ENCODE results near the gene CES1. TPM values are rescaled to one million over a fixed set of nuclear protein-coding genes. Genes with fewer than 3 reads are reported as not detected.

The CES1 gene
- polyA plus RNA-seq, 1 experiment = 1.4 TPM

- POLR2A ChIA-PET = no interaction called here
These were observed 24.1 kb upstream of the CES1 start for GRCh38 chr16:55856950-55857349.

GRCh38 chr16:55853114-55853513, 20.2 kb upstream of the CES1 start:
- no peaks in the 10 kb centered on the region for H3K9me3 ChIP-seq (ENCODE audit: control insufficient read depth, insufficient read depth, low read length)
- H3K27ac ChIP-seq (ENCODE audit: low read depth, low read length) = no peak overlapping the region
- CTCF ChIA-PET = no interaction called here
- H3K4me3 ChIP-seq (ENCODE audit: low read depth, low read length) = no peak overlapping the region
- no peak for DNase-seq (ENCODE audit: low read depth, low spot score)
- peaks cover 2% of the 10 kb centered on the region for H3K27me3 ChIP-seq (ENCODE audit: control insufficient read depth, insufficient read depth, low read length)
- POLR2A ChIA-PET = no interaction called here
- TF ChIP-seq, protein P1, sequence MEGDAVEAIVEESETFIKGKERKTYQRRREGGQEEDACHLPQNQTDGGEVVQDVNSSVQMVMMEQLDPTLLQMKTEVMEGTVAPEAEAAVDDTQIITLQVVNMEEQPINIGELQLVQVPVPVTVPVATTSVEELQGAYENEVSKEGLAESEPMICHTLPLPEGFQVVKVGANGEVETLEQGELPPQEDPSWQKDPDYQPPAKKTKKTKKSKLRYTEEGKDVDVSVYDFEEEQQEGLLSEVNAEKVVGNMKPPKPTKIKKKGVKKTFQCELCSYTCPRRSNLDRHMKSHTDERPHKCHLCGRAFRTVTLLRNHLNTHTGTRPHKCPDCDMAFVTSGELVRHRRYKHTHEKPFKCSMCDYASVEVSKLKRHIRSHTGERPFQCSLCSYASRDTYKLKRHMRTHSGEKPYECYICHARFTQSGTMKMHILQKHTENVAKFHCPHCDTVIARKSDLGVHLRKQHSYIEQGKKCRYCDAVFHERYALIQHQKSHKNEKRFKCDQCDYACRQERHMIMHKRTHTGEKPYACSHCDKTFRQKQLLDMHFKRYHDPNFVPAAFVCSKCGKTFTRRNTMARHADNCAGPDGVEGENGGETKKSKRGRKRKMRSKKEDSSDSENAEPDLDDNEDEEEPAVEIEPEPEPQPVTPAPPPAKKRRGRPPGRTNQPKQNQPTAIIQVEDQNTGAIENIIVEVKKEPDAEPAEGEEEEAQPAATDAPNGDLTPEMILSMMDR (IDR thresholded peaks at IDR 0.05; ENCODE audit: low read depth, low read length) = no peak

More at GRCh38 chr16:55856950-55857349, 24.1 kb upstream of the CES1 start:
- no peak overlapping the region for H3K27ac ChIP-seq (ENCODE audit: low read depth, low read length)
- CTCF ChIA-PET = no interaction called here
- H3K27me3 ChIP-seq (ENCODE audit: control insufficient read depth, insufficient read depth, low read length) = peaks cover 2% of the 10 kb centered on the region
- TF ChIP-seq, protein P1 (IDR thresholded peaks at IDR 0.05; ENCODE audit: low read depth, low read length) = no peak
- no peak for DNase-seq (ENCODE audit: low read depth, low spot score)
- no peaks in the 10 kb centered on the region for H3K9me3 ChIP-seq (ENCODE audit: control insufficient read depth, insufficient read depth, low read length)
- H3K4me3 ChIP-seq (ENCODE audit: low read depth, low read length) = no peak overlapping the region

DNA sequence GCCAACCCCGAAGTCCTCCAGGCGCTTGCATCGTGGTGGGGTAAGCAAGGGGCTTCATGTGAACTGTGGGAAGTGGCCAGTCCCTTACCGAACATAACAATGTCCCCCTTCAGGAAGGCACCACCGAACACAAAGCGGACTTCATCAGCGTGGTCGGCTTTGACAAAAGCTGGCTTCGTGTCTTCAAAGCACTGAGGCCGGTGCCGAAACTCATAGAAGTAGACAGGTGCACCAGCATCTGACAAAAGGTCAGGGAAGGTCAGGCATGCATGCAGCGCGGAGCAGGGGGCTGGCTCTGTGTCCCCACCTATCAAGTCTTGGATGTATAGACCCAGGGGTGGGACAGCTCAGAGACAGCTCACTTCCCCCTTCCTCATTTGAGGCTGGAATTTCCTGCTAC, 16.6 kb upstream of the CES1 start:
- TF ChIP-seq, protein P1 (IDR thresholded peaks at IDR 0.05; ENCODE audit: low read depth, low read length) = no peak
- H3K27me3 ChIP-seq (ENCODE audit: control insufficient read depth, insufficient read depth, low read length) = peaks cover 4% of the 10 kb centered on the region
- no peak overlapping the region for H3K27ac ChIP-seq (ENCODE audit: low read depth, low read length)
- CTCF ChIA-PET = interaction anchor here (1.1 kb wide), 1 partner anchor 385 kb away, joined by 4 read pairs; no protein-coding TSS in a partner anchor
- H3K4me3 ChIP-seq (ENCODE audit: low read depth, low read length) = no peak overlapping the region
- no peak for DNase-seq (ENCODE audit: low read depth, low spot score)
- POLR2A ChIA-PET = no interaction called here
- no peaks in the 10 kb centered on the region for H3K9me3 ChIP-seq (ENCODE audit: control insufficient read depth, insufficient read depth, low read length)

DNA sequence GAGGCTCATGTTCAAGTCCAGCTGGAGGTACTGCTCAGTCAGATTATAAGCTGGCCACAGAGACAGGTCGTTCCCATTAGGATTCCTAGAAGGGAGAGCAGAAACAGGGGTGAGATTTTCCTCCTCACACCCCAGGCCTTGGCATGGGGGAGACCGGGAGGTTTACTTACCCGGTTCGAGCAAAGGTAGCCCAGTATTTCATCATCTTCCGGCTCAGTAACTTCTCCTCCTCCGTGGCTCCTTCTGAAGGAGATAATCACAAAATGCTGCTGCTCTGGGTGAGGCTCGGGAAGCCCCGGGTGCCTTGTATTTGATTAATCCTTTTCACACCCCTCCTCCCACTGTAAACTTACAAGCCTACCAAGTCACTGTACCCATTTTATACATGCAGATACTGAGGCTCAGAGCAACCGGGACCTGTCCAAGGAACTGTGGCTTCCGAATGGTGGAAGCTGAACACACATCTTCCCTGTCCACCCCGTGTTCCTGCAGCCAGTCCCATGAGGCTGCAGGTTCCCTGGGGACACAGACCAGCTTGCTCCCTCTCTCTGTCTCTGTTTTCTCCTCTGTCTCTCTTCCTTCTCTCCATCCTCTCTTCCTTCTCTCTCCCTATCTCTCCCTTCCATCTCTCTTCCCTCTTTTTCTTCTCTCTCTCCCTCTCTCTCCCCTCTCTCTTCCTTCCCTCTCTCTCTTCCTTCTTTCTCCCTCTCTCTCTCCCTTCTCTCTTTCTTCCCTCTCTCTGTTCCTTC, 13.9 kb upstream of the CES1 start:
- Histone ChIP-seq H3K9me3 (ENCODE audit: control insufficient read depth, insufficient read depth, low read length) (no peaks in the 10 kb centered on the region), H3K27me3 (ENCODE audit: control insufficient read depth, insufficient read depth, low read length) (peaks cover 4% of the 10 kb centered on the region), H3K27ac (ENCODE audit: low read depth, low read length) (no peak overlapping the region), H3K4me3 (ENCODE audit: low read depth, low read length) (no peak overlapping the region)
- ChIA-PET CTCF (interaction anchor here (1.3 to 2.8 kb wide), 2 partner anchors 135 to 382 kb away, joined by 4 to 14 read pairs; no protein-coding TSS in a partner anchor), POLR2A (no interaction called here)
- DNase-seq (ENCODE audit: low read depth, low spot score) = no peak
- TF ChIP-seq, protein P1 (IDR thresholded peaks at IDR 0.05; ENCODE audit: low read depth, low read length) = no peak

- Histone ChIP-seq H3K27ac (ENCODE audit: low read depth, low read length) (no peak overlapping the region), H3K27me3 (ENCODE audit: control insufficient read depth, insufficient read depth, low read length) (peaks cover 4% of the 10 kb centered on the region), H3K4me3 (ENCODE audit: low read depth, low read length) (no peak overlapping the region), H3K9me3 (ENCODE audit: control insufficient read depth, insufficient read depth, low read length) (no peaks in the 10 kb centered on the region)
- DNase-seq (ENCODE audit: low read depth, low spot score) = no peak
- POLR2A ChIA-PET = no interaction called here
- TF ChIP-seq, protein P1 (IDR thresholded peaks at IDR 0.05; ENCODE audit: low read depth, low read length) = no peak
- CTCF ChIA-PET = no interaction called here
These were observed 10.2 kb upstream of the CES1 start for GRCh38 chr16:55843105-55843395.
